GM21619 (cell line): ENCODE results near the gene KLHL40.

Source experiments
- ATAC-seq: cut with Tn5 transposase; IDR thresholded peaks from one replicate; pipeline ENCODE4 v1.9.1; 2021; ENCODE audit not compliant: unreplicated experiment

The KLHL40 gene, protein sequence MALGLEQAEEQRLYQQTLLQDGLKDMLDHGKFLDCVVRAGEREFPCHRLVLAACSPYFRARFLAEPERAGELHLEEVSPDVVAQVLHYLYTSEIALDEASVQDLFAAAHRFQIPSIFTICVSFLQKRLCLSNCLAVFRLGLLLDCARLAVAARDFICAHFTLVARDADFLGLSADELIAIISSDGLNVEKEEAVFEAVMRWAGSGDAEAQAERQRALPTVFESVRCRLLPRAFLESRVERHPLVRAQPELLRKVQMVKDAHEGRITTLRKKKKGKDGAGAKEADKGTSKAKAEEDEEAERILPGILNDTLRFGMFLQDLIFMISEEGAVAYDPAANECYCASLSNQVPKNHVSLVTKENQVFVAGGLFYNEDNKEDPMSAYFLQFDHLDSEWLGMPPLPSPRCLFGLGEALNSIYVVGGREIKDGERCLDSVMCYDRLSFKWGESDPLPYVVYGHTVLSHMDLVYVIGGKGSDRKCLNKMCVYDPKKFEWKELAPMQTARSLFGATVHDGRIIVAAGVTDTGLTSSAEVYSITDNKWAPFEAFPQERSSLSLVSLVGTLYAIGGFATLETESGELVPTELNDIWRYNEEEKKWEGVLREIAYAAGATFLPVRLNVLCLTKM

DNA sequence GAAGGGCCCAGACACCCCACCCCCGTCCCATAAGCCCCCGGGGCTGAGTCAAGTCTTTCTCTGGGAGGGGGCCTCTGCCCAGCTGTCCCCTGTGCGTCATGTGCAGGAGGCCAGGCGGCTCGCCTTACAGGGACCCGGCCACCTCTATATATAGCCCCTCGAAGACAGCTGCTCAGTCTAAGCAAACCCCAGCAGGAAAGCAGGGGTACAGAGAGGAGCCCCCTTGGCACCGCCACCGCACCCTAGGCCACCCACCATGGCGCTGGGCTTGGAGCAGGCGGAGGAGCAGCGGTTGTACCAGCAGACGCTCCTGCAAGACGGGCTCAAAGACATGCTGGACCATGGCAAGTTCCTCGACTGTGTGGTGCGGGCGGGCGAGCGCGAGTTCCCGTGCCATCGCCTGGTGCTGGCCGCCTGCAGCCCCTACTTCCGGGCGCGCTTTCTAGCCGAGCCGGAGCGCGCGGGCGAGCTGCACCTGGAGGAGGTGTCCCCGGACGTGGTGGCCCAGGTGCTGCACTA lies at the start of gene KLHL40:
Gene KLHL40, plus strand, starts transcription at position 175 of the 519 bp plus-strand sequence. Its CDS starts 82 bp downstream, at position 257.
- no peak for ATAC-seq

DNA sequence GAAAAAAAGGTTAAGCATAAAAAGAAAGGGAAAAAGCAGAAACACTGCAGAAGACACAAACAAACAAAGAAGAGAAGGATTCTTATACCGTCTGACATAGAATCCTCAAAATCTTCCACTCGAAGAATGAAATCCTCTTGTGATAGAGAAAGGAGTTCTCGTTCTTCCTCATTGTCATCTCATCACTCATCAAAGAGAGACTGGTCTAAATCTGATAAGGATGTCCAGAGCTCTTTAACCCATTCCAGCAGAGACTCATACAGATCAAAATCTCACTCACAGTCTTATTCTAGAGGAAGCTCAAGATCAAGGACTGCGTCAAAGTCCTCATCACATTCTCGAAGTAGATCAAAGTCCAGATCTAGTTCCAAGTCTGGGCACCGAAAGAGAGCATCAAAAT lies 48.3 kb upstream of the KLHL40 start:
- no peak for ATAC-seq

DNA sequence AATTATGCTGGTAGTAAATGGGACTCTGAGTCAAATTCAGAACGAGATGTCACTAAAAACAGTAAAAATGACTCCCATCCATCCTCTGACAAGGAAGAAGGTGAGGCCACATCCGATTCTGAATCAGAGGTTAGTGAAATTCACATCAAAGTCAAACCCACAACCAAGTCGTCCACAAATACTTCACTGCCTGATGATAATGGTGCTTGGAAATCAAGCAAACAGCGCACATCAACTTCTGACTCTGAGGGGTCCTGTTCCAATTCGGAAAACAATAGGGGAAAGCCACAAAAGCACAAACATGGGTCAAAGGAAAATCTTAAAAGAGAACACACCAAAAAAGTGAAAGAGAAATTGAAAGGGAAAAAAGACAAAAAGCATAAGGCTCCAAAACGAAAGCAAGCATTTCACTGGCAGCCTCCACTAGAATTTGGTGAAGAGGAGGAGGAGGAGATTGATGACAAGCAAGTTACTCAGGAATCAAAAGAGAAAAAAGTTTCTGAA lies 46.9 kb upstream of the KLHL40 start:
- no peak for ATAC-seq

DNA sequence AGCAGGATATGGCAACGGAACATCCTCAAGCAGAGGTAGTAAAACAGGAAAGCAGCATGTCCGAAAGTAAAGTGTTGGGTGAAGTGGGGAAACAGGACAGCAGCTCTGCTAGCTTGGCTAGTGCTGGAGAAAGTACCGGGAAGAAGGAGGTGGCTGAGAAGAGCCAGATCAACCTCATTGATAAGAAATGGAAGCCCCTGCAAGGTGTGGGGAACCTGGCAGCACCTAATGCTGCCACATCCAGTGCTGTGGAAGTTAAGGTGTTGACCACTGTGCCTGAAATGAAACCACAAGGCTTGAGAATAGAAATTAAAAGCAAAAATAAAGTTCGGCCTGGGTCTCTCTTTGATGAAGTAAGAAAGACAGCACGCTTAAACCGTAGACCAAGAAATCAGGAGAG lies 46.1 kb upstream of the KLHL40 start:
- ATAC-seq = no peak

DNA sequence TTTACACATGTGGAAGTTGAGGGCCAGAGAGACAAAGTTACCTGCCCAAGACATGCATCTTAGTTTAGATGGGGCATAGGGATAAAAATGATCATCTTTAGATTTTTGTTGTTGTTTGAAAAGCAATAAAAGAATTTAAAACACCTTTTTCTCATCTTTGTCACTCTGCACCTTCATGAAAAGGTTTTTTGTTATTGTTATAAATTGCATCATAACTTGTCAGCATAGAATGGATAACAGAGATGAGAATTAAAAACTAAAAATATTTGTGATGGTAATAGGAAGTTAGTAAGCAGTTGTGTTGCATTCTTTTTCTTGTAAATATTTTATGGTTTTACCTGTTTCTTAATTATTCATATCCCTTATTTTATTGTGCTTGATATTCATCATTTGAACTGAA lies 45.2 kb upstream of the KLHL40 start:
- ATAC-seq = no peak

DNA sequence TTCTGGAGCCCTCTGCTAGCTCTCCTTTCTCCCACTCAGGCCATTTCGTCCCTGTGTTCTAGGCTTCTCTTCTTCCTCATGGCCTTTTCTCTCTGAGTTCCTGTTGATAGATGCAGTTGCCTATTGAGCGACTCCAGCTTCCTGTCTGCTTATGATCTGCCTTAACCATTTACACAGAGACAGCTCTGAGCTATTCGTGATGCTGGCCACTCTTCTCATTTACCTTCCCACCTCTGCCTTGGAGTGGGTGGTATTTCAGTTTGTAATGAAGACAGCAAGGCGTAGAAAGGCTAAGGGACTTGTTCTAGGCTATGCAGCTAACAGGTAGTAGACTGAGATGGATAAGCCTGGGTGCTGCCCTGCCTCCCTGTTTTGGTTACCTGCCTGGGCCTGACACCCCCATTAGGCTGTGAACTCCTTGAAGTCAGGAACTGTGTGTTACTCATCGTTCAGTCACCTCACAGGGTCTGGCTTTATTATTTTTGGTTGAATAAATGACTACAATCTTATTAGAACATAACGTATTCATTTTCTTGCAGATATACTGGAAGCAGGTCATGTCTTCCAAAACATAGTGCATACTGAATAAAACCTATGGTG lies 44.5 kb upstream of the KLHL40 start:
- ATAC-seq = no peak

DNA sequence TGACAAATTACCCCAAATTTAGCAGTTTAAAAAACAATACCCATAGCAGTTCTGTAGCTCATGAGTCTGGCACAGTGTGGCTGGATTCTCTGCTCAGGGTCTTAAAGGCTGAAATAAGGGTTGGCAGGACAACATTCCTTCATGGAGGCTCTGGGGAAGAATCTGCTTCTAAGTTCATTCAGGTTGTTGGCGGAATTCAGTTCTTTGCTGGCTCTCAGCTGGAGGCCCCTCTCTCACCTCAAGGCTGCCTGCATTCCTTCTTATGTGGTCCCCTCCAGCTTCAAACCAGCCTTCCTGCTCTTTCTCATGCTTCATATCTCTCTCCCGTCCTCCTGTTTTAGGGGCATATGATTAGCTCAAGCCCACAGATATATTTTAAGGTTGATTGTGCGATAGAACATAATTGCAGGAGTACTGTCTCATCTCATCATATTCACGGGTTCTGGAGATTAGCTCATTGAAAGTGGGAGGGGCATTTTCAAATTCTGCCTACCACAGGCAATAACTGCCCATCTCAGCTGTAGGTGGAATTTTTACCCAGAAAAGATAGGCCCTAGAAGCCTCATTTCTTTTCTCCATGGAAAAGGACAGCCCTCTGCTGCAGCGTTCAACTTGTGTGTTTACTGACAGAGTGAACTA lies 37.4 kb upstream of the KLHL40 start:
- ATAC-seq = no peak

DNA sequence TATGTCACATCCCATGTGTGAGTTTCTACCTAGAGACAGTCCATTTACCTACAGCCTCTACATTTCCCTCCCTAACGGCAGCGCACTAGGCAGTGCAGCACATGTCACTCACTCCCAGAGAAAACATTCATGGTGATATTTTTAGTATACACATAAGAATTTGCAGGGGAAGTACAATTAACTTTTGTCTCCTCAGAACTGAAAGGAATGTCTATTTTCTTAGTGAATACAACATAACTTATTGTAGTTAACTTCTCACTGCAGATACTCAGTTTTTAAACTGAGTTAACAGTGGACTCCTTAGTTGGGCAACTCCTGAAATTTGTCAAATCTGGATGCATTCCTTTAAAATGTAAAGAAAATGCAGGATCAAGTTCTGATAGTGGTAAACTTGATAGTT lies 36.3 kb upstream of the KLHL40 start:
- no peak for ATAC-seq

DNA sequence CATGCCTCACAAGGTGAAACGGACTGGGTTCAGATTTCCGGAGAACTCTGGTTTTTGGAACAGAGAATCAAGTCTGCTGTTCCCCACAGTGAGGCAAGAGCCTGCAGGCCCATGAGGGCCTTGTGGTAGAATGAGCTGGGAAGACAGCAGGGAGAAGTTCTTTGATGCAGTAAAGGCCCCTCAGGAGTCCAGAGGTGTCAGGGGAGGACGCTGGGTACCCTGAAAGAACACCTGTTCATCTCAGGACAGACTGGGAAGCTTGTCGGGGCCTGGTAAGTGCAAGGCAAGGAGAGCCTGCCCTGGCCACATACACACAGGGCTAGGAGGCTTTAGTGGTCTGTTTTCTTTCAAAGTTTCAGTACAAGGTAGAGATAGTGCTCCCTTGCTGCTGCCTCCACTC lies 35.6 kb upstream of the KLHL40 start:
- ATAC-seq = no peak

DNA sequence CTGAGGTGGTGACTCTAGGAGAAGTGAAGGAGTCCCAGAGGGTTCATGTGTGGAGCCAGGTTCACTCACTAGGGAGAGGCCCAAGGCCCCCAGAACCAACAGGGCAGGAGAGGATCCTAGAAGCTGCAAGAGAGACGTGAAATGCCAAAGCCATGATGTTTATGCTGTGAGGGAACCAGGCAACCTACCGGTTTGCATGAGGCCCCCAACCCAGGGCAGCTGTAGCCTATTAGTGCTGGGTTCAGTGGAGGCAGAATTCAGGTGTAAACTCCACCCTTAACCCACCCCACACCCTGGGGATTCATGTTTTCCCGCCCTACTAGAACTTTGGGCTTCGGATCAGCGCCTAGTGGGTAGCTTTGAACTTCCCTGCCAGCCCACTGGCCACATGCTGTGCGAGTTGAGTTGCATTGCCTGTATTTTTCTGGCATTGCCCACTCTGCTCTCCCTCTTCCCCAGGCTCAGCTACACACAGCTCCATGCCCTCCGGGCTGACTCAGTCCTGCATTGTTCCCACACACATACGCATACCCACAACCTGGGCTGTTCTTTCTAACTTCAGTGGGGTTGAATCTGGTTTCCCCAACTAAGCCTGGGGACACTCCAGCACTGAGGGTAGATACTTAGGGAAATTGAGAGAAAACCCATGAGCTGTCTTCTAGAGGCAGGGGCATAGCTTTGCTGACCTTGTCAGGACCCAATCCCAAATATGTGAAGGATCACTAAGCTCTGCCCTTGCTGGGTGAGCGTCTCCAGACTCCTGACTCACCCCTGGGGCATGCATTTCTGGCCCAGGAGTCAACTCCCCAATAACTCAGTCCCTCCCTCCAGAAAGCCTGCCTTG lies 33.9 kb upstream of the KLHL40 start:
- ATAC-seq = no peak

DNA sequence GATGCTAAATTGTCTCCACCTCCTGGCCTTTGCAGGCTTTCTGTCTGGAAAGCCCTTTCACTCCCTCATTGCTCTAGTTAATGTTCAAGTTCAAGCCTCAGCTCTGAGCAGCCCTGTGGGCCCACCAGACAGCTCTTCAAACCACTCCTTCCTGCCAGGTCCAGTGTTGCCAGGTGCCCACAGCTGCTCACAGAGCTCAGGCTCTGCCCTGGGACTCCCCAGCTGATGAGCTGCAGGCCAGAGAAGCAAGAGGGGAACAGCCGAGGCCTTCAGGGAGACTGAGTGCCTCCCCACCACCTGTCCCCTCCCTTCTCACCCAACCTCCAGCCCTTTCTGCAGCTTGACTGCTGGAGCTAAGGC lies 33.1 kb upstream of the KLHL40 start:
- peak; percentile 36 for ATAC-seq

DNA sequence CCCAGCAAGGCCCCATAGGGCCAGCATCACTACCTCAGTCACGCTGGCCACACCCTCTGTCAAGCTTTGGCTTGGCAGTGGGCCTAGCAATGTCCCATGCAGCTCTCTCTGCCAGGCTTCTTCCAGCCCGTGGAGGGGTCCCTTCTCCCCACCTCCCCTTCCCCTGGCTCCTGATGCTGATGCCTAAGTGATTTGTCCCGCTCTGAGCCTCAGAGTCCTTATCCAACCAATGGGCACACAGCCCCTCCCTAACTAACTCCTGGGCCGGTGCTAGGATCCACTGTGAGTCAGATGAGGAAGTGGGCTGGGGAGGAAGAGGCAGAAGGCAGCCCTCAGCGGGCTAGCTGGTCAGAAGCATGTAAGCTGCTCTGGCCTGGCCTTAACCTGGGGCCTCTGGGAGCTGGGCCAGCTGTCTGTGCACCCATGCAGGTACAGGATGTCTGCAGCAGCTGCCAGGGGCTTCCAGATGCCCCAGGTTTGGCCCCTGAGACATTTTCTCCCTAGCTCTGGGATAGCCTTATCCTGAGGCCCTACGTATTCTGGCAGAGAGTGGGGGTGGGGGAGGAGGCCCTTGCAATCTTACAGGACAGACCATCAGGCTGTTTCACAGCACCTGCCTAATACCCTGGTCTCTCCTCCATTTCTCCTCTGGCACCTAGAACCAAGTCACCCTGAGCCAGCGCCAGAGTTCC lies 32.6 kb upstream of the KLHL40 start:
- peak; percentile 73 for ATAC-seq

DNA sequence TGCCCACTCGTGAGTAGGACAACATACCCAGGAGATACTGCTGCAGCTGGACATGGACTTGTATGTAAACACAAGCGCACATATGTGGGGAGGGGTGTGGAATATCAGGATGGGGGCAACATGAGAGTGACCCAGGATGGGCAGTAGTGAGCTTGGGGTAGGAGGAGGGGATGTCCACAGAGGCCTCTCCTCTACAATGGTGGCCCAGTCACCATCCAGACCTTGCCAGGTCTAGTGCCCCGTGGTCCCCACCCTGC lies 32.1 kb upstream of the KLHL40 start:
- no peak for ATAC-seq

DNA sequence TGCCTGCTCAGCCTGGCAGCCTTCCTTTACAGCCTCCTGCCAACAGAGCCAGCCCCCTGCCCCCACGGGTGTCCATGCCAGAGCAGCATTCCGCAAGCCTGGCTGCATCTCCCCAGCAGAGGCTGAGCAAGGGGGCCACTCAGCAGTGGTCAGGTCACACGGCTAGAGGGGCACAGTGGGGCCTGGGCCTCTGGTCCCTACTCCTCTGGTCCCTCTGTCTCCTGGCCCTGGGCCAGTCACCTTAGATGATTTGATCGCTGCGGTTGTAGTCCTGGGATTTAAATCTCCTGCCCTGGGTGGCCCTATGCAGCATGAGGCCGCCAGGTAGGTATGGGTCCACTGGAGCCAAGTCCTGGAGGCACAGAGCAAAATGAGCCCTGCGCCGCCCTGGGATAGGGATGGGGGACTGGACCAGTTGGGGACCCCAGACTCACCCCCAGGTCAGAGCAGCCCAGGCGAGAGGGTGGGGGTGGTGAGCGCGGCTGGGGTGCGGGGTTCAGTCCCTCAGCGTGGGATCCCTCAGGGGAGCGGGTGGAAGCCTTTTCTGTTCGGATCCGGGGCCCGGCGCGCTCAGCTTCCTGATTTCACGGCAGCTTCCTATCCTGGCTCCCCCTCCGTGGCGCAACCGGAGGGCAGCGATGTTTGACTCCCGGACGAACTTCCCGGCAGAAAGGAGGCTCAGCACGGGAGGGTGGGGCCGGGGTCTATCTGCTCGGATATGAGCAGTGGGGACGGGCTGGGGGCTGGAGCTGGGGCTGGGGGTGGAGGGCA lies 31.6 kb upstream of the KLHL40 start, which contains the start of gene ZBTB47:
Gene ZBTB47, plus strand, starts transcription at position 138 of the 771 bp plus-strand sequence. CDS start 4,659 bp downstream, outside the sequence.
- ATAC-seq = no peak

DNA sequence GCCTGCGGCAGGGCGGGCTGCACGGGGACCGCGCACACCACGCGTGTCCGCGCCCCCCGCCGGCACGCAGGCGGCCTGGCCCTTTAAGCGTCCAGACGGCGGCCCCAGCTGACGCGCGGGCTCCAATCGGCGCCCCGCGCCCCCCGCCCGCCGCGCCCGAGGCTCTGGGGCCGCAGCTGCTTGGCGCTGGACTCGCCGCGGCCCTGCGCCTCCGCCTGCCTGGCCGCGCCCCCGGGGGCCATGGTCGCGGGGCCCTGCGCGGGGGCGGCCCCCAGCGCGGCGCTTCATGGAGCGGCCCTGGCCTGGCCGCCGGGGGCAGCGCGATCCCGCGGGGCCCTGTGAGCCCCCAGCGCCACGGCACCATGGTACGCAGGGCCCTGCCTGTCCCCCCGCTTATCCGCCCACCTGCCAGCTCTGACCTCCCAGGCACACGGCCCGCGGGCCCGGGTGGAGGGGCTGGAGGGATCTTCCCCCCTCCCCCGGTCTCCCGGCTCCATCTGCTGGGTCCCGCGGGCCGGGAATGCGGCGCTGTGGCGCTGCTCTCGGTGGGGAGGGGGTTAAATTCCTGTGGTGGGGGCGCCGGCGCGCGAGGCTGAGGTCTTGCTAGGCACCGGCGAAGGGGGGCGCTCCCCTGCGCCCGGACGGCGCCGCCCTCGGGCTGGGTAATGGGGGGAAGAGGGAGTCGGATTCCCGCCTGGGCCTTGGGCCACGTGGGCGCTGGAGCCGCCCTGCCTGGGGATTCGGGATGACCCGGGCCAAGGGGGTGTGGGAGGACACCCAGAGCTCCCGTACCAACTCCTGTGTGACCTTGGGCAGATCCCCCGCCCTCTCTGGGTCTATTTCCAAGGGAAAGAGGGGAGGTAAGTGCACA lies 30.8 kb upstream of the KLHL40 start:
- no peak for ATAC-seq

DNA sequence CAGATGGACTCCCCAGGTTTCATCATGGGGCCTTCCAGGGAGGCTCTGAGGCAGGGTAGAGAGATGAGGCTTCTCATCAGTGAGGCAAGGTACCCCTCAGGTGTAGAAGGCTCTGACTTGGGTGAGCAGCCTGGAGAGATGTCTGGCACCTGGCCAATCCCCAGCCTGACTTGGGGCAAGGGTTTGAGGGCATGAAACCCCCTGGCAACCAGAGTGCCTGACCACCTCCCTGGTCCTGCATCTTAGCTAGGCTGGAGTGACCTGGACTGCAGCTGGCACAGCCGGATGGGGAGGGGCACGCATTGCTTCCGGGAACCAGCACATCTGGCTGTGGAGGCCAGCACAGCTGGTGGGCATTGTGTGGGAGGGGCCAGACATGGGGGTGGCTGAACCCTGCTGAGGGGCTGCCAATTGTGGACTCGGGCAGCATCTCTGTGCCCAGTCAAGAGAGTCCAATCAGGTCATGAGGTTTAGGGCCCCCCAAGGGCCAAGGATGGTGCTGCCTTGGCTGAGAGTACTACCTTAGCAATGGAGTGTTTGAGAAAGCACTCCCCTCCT lies 29.9 kb upstream of the KLHL40 start:
- no peak for ATAC-seq

DNA sequence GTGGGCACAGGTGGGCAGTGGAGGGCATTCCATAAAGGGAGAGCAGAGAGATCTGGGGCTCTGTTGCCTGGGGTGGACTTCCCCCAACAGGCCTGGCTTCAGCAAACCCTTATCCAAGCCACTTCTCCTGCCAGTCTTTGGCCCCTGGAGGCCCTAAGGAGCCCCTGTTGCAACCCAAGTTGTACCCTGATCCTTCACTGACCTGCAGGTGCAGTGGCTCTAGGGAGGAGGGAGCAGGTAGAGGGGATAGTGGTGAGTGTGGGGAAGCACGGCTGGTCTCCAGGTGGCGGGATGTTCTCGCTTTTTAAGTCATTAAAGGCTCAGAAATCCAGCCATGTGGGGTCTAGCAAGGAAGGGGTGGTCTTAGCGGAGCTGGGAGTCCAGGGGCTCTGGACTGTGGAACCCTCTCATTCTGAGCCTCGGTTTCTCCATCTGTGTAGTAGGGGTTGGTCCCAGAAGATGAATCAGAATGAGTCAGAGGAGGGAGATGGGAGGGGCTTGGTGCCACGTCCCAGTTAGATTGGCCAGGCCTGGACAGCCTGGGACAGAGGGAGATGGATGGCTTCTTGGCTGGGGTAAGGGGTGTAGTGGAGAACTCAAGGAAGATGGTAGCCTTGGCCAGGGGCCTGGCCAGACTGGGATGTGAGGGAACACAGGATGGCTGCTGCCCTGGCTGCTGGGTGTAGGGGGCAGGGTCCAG lies 29.2 kb upstream of the KLHL40 start:
- no peak for ATAC-seq
